GM13977 (cell line): Measurements from ENCODE around the gene SLC16A3.
A peak's percentile ranks its signal among the peaks of the same experiment; 100 is the strongest.
"Not testable (repeated sequence)": the region's sequence is repeated elsewhere in the genome, so short reads cannot be mapped to it uniquely, and the experiment has no call there.

Experiments
- DNase-seq: peaks from one replicate; pipeline ENCODE4 v3.0.0; 2012; ENCODE audit warnings: low spot score
- CTCF ChIP-seq: IDR thresholded peaks from 2 replicates; pipeline ENCODE4 v1.5.1; 2012; ENCODE audit warnings: mild to moderate bottlenecking, control low read depth; ENCODE audit not compliant: insufficient read depth; ENCODE audit errors: extremely low read depth, missing control alignments
- in situ Hi-C: fragments of 300-500 bp; cut with MboI; formaldehyde crosslinking; loops from one replicate; pipeline ENCODE4 v1.12.0; 2022; ENCODE audit warnings: low sequenced_read_pairs, low pct_unique_long_range_greater_than_20kb, mixed read lengths, inconsistent platforms; ENCODE audit not compliant: unreplicated experiment

The SLC16A3 gene

DNA sequence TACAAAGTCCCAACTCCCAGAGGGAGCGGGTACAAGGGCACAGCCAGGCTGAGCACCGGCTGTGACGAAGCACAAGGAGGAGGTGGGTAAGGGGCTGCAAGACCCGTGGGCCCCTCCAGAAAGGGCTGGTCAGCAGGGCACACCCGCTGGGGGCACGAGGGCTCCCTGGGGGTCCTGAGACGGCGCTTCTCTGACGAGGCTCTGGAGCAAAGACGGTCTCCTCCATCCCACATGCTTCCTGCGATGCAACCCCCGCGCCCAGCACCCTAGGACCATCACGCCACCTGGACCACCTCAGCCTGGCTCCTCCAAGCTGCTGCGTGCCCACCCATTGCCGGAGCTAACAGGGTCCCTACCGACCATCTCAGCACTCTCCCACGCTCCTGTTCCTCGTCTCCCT, 24.9 kb upstream of the SLC16A3 start:
- TF ChIP-seq CTCF = no peak
- no peak for DNase-seq
- in situ Hi-C loops = no loop called here

DNA sequence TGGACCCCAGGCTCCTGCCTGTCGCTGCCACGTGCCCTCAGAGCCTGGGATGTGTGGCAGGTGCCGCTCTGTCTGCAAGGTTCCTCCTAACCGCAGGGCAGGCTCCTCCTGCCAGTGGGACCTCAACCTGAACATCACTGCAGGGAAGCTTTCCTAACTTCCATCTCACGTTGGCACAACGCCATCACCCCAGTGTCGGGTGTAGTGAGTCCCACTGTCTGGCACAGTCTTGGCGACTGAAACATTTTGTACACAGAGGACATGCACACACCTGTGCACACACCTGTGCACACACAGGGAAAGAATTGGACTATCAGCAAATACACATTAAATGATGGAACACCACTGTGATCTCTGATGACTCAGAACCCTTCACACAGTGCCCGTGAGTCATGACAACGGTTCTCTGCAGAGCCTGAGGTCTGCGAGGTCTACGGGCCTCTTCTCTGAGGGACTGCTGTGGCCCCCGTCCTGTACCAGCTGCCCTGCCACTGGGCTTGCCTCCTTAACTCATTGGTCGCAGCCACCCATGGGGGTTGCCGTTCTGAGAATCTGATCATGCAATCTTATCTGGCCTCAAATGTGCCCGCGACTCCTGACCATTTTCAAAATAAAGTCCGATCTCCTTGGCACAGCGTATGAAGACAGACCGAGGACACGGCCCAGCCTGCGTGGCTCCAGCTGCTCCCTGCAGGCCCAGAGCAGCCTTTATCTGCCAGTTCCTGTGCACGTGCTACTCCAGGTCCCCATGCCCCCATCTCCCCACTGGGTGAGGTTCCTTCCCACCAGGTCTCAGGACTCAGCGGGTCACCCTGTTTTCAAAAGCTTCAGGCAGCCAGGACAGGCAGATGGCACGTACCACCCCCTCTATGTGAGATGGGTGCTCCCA, 23.8 kb upstream of the SLC16A3 start:
- no peak for TF ChIP-seq CTCF
- DNase-seq = no peak
- in situ Hi-C loops = no loop called here

DNA sequence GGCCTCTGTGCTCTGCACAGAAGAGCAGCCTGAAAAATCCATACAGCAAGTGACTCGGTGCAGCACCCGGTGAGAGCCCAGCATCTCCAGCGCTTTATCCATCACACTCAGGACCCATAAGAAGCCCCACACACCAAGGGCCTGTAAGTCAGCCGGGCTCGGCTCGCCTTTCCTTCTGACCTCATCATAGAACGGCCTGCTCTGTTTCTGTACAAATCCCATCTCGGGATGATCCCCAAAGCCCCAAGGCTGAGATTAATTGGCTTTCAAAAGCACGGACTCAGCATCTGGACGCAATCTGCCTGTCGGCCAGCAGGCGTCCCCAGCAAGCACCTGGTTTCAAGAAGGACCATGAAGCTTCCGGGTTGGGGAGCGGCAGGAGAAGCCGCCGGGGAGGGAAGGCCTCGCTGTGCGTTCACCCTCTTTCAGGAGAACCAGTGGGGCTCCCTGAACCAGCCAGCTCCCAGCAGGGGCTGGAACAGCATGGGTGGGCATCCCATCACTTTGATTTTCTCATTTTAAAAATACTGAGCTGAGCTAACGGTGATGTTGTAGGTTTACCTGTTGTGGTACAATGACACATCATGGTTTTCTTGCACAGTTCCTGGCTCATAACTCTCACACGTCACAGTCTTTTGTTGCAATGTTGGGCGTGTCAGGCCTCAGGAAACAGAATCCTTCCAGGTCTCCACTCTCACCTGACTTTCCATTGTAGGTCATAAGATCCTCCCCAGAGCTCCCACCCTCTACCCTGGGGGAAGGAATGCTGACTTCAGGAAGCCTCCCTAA, 22.9 kb upstream of the SLC16A3 start:
- in situ Hi-C loops = no loop called here
- peak; percentile 86 for DNase-seq
- TF ChIP-seq CTCF = peak; percentile 86

DNA sequence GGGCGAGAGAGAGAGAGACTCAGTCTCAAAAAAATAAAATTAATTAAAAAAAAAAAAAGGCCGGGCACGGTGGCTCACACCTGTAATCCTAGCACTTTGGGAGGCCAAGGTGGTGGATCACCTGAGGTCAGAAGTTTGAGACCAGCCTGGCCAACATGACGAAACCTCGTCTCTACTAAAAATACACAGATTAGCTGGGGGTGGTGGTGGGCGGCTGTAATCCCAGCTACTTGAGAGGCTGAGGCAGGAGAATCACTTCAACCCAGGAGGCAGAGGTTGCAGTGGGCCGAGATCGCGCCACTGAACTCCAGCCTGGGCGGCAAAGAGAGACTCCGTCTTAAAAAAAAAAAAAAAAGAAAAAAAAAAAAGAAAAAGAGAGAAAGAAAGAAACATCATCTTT, 18.2 kb upstream of the SLC16A3 start:
- in situ Hi-C loops, DNase-seq: not testable (repeated sequence)

GRCh38 chr17:82212331-82213250, 16.3 kb upstream of the SLC16A3 start, which contains the start of gene CCDC57:
TSS of gene CCDC57 (minus strand) at chr17:82212842. CDS start at chr17:82201944, 10,898 bp downstream.
- in situ Hi-C loops = no loop called here

More at GRCh38 chr17:82212331-82213250, 16.3 kb upstream of the SLC16A3 start, which contains the start of gene CCDC57:
- TF ChIP-seq CTCF = no peak
- DNase-seq = peak; percentile 98
